Measurements from ENCODE around the gene PSD2. TPM values are rescaled to one million over a fixed set of nuclear protein-coding genes. Genes with fewer than 3 reads are reported as not detected.

Gene PSD2
- total RNA-seq, 2 donors from 2014 or later = 0.05 to 0.11 TPM

- no peaks in the 10 kb centered on the region for H3K36me3 ChIP-seq
- no peaks in the 10 kb centered on the region for H3K9me3 ChIP-seq
- no peaks in the 10 kb centered on the region for H3K27me3 ChIP-seq
- H3K4me3 ChIP-seq = no peak overlapping the region
- no peak overlapping the region for H3K9ac ChIP-seq (ENCODE audit: low read depth in 2 of 2, low read length in 2 of 2)
- H3K4me1 ChIP-seq = no peaks in the 10 kb centered on the region
- no peak overlapping the region for H3K27ac ChIP-seq
- TF ChIP-seq CTCF (IDR thresholded peaks at IDR 0.05) = no peak
- DNase-seq = no peak
- intact Hi-C loops (cut with DNase I) = no loop called here
These were observed 16.7 kb downstream of the PSD2 start for GRCh38 chr5:139812323-139812722.

GRCh38 chr5:139812836-139813805 lies 17.5 kb downstream of the PSD2 start:
- Histone ChIP-seq H3K9ac (ENCODE audit: low read depth in 2 of 2, low read length in 2 of 2) (no peak overlapping the region), H3K36me3 (no peaks in the 10 kb centered on the region), H3K9me3 (no peaks in the 10 kb centered on the region), H3K4me1 (no peaks in the 10 kb centered on the region), H3K27me3 (no peaks in the 10 kb centered on the region), H3K27ac (no peak overlapping the region), H3K4me3 (no peak overlapping the region)
- TF ChIP-seq CTCF (IDR thresholded peaks at IDR 0.05) = no peak
- DNase-seq = no peak
- intact Hi-C loops (cut with DNase I) = no loop called here

GRCh38 chr5:139814191-139814601 lies 18.6 kb downstream of the PSD2 start:
- no peak for DNase-seq

GRCh38 chr5:139814704-139815280 lies 19.2 kb downstream of the PSD2 start:
- Histone ChIP-seq H3K4me3 (no peak overlapping the region), H3K9me3 (no peaks in the 10 kb centered on the region), H3K36me3 (no peaks in the 10 kb centered on the region), H3K9ac (ENCODE audit: low read depth in 2 of 2, low read length in 2 of 2) (no peak overlapping the region), H3K27me3 (no peaks in the 10 kb centered on the region), H3K27ac (no peak overlapping the region), H3K4me1 (no peaks in the 10 kb centered on the region)
- no peak for DNase-seq
- intact Hi-C loops (cut with DNase I) = no loop called here
- no peak for TF ChIP-seq CTCF (IDR thresholded peaks at IDR 0.05)

More at GRCh38 chr5:139814191-139814601, 18.6 kb downstream of the PSD2 start:
- intact Hi-C loops (cut with DNase I) = no loop called here
- TF ChIP-seq CTCF (IDR thresholded peaks at IDR 0.05) = no peak
- no peak overlapping the region for H3K9ac ChIP-seq (ENCODE audit: low read depth in 2 of 2, low read length in 2 of 2)
- H3K27me3 ChIP-seq = no peaks in the 10 kb centered on the region
- H3K9me3 ChIP-seq = no peaks in the 10 kb centered on the region
- no peaks in the 10 kb centered on the region for H3K4me1 ChIP-seq
- no peak overlapping the region for H3K4me3 ChIP-seq
- no peak overlapping the region for H3K27ac ChIP-seq
- no peaks in the 10 kb centered on the region for H3K36me3 ChIP-seq

- no peak overlapping the region for H3K9ac ChIP-seq (ENCODE audit: low read depth in 2 of 2, low read length in 2 of 2)
- no peaks in the 10 kb centered on the region for H3K9me3 ChIP-seq
- no peaks in the 10 kb centered on the region for H3K27me3 ChIP-seq
- no peaks in the 10 kb centered on the region for H3K4me1 ChIP-seq
- no peak overlapping the region for H3K27ac ChIP-seq
- intact Hi-C loops (cut with DNase I) = no loop called here
- no peak overlapping the region for H3K4me3 ChIP-seq
- TF ChIP-seq CTCF (IDR thresholded peaks at IDR 0.05) = no peak
- DNase-seq = no peak
- H3K36me3 ChIP-seq = no peaks in the 10 kb centered on the region
These were observed 21.0 kb downstream of the PSD2 start for GRCh38 chr5:139816566-139816965.

Data from colonic mucosa (tissue), 4 donors.